K562 (cell line): Measurements from ENCODE around the gene SNX9. TPM values are rescaled to one million over a fixed set of nuclear protein-coding genes. Genes with fewer than 3 reads are reported as not detected.
A peak's percentile ranks its signal among the peaks of the same experiment; 100 is the strongest.

Experiments used
- ATF1 ChIP-seq, 2 experiments: fragments of 450-650 bp in 1 of 2; IDR thresholded peaks; 2 replicates each; pipeline ENCODE4 v1.6.1; 2016; ENCODE audit warnings: missing compliant biosample characterization in 1 of 2, missing genetic modification characterization in 1 of 2
- CREM ChIP-seq: IDR thresholded peaks from 2 replicates; pipeline ENCODE4 v1.6.1; 2014; ENCODE audit warnings: antibody characterized with exemption, low read depth
- EHMT2 ChIP-seq: fragments of 450-650 bp; IDR thresholded peaks from 2 replicates; pipeline ENCODE4 v1.6.1; 2018; ENCODE audit warnings: antibody characterized with exemption
- GABPA ChIP-seq: fragments of 200-800 bp; sonication (Bioruptor generic); conservative IDR thresholded peaks from 2 replicates; pipeline ENCODE4 v1.6.1; 2016; ENCODE audit warnings: low read depth, missing genetic modification characterization, missing compliant biosample characterization
- MAFG ChIP-seq: fragments of 450-650 bp; conservative IDR thresholded peaks from 2 replicates; pipeline ENCODE4 v1.6.1; 2016; ENCODE audit warnings: missing genetic modification characterization, missing compliant biosample characterization
- MEIS2 ChIP-seq: fragments of 450-650 bp; IDR thresholded peaks from 2 replicates; pipeline ENCODE4 v1.6.1; 2014; ENCODE audit warnings: mild to moderate bottlenecking; ENCODE audit not compliant: partially characterized antibody
- NCOA2 ChIP-seq, 2 experiments: fragments of 450-650 bp; IDR thresholded peaks; 2 replicates each; pipeline ENCODE4 v1.6.1; 2018; ENCODE audit warnings: mild to moderate bottlenecking in 2 of 2, moderate library complexity in 1 of 2; ENCODE audit not compliant: partially characterized antibody in 2 of 2
- SLC30A9 ChIP-seq: fragments of 250-450 bp; sonication (Bioruptor Pico); IDR thresholded peaks from 2 replicates; pipeline ENCODE4 v1.8.0; 2022; ENCODE audit warnings: mild to moderate bottlenecking, moderate library complexity
- TCF3 ChIP-seq: sonication (generic); formaldehyde crosslinking; IDR thresholded peaks from 2 replicates; pipeline ENCODE4 v1.4.0; 2020; ENCODE audit warnings: mild to moderate bottlenecking, missing genetic modification reagents
- TOE1 ChIP-seq, 2 experiments: fragments of 450-650 bp in 1 of 2; sonication (generic) in 1 of 2; formaldehyde crosslinking in 1 of 2; IDR thresholded peaks; 2 replicates each; pipeline versions ENCODE4 v1.7.1 to v1.8.0; 2016 to 2022; ENCODE audit warnings: borderline replicate concordance in 2 of 2, mild to moderate bottlenecking in 2 of 2, antibody characterized with exemption in 1 of 2, inconsistent platforms in 1 of 2, low read depth in 1 of 2, missing genetic modification reagents in 1 of 2, moderate library complexity in 1 of 2
- ZNF436 ChIP-seq: fragments of 250-450, 450-650 bp; sonication (Bioruptor Pico); formaldehyde crosslinking; IDR thresholded peaks from 2 replicates; pipeline ENCODE4 v1.7.0; 2020; ENCODE audit warnings: mild to moderate bottlenecking
- ZNF707 ChIP-seq: fragments of 250-450 bp; sonication (Bioruptor Pico); conservative IDR thresholded peaks from 2 replicates; pipeline ENCODE4 v1.8.0; 2022; ENCODE audit warnings: inconsistent platforms, mild to moderate bottlenecking, moderate library complexity
- polyA plus RNA-seq, 8 experiments: library from polyadenylated mRNA; depleted of rRNA in 4 of 8; stranded (reverse) in 5 of 8; unstranded in 3 of 8; fragments of >200 nt; fragmentation: Nextera tagmentation in 2 of 8; fragmentation: Illumina TruSeq in 1 of 8; extraction: Ambion mirVana in 2 of 8; extraction: Trizol in 1 of 8; gene quantifications; 2 replicates each; pipeline versions ENCODE4 v1.2.1 to v1.2.3, GENCODE V29; 2011 to 2014; ENCODE audit warnings: inconsistent platforms in 1 of 8, missing spikeins in 1 of 8
- total RNA-seq, 7 experiments: library from RNA; depleted of rRNA in 6 of 7; stranded (reverse); fragments of >200 nt in 6 of 7; fragmentation: Illumina TruSeq in 2 of 7; extraction: Trizol in 2 of 7; gene quantifications; 2 replicates each; pipeline versions ENCODE4 v1.2.1 to v1.2.3, GENCODE V29; 2011 to 2021; ENCODE audit warnings: low replicate concordance in 1 of 7
- TF ChIP-seq, protein P1 (sequence below), 2 experiments: fragments of 450-650 bp; formaldehyde crosslinking in 1 of 2; IDR thresholded peaks; 2 replicates each; pipeline versions ENCODE4 v1.4.0 to v1.6.1; 2014 to 2020; ENCODE audit warnings: mild to moderate bottlenecking in 2 of 2, borderline replicate concordance in 1 of 2, low read depth in 1 of 2
- TF ChIP-seq, protein P2 (sequence below): sonication (generic); IDR thresholded peaks from 2 replicates; pipeline ENCODE4 v1.6.1; 2016
- TF ChIP-seq, protein P3 (sequence below), 2 experiments: IDR thresholded peaks; 2 replicates each; pipeline ENCODE4 v1.6.1; 2012; ENCODE audit warnings: improper control_type of control experiment in 2 of 2, low read depth in 2 of 2, low read length in 2 of 2, borderline replicate concordance in 1 of 2

The SNX9 gene
- total and polyA plus RNA-seq, 9 of the 15 experiments (the other 6 are each of a cell fraction or from before 2014, with no cell fraction given) = 6.0 to 81.7 (median 57.1) TPM

DNA sequence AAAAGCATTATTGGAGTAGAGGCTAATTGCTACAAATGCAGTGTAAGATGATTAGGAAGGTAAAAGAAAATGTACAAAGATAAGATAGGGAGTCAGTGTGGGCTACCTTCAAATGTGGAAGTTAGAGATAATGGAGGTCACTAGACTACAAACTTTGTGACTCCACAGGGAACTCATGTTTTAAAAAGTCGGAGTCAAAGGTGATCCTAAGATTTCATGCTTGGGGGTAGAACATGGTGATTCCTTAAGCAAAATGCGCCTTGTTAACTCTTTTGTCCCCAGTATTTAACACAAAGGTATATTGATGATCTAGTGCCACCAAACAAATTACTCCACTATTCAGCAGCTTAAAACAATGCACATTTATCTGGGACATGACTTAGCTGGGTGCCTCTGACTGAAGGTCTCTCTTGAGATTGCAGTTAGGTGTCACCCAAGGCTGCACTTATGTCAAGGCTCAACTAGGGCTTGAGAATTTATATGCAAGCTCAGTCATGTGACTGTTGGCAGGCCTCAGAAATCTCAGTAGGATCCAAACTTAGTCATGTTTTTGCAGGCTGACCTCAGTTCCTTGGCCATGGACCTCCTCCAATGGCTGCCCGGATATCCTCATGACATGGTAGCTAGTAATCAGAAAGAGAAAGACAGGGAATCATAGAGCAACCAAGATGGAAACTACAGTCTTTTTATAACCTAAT, 11.4 kb upstream of the SNX9 start (continued):
- TF ChIP-seq, protein P1, sequence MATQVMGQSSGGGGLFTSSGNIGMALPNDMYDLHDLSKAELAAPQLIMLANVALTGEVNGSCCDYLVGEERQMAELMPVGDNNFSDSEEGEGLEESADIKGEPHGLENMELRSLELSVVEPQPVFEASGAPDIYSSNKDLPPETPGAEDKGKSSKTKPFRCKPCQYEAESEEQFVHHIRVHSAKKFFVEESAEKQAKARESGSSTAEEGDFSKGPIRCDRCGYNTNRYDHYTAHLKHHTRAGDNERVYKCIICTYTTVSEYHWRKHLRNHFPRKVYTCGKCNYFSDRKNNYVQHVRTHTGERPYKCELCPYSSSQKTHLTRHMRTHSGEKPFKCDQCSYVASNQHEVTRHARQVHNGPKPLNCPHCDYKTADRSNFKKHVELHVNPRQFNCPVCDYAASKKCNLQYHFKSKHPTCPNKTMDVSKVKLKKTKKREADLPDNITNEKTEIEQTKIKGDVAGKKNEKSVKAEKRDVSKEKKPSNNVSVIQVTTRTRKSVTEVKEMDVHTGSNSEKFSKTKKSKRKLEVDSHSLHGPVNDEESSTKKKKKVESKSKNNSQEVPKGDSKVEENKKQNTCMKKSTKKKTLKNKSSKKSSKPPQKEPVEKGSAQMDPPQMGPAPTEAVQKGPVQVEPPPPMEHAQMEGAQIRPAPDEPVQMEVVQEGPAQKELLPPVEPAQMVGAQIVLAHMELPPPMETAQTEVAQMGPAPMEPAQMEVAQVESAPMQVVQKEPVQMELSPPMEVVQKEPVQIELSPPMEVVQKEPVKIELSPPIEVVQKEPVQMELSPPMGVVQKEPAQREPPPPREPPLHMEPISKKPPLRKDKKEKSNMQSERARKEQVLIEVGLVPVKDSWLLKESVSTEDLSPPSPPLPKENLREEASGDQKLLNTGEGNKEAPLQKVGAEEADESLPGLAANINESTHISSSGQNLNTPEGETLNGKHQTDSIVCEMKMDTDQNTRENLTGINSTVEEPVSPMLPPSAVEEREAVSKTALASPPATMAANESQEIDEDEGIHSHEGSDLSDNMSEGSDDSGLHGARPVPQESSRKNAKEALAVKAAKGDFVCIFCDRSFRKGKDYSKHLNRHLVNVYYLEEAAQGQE (IDR thresholded peaks at IDR 0.05; ENCODE audit: borderline replicate concordance) = peak; percentile 46; the same call in 1 of the 2 replicates
- TF ChIP-seq, protein P1 (CRISPR knock-in tag; IDR thresholded peaks at IDR 0.05; ENCODE audit: low read depth) = no peak
- TF ChIP-seq EHMT2 (0 out of 2 replicates have a peak, but pooled peaks have one; percentile 50), ZNF436 (CRISPR knock-in tag) (no peak), GABPA (tag) (peak; percentile 6; the same call in 1 of the 2 replicates), MAFG (0 out of 2 replicates have a peak, but pooled peaks have one; percentile 18), ATF1 (CRISPR knock-in tag; IDR thresholded peaks at IDR 0.05) (no peak), ATF1 (tag; IDR thresholded peaks at IDR 0.05) (peak; percentile 37; the same call in 1 of the 2 replicates), ZNF707 (CRISPR knock-in tag) (no peak), SLC30A9 (CRISPR knock-in tag) (no peak), NCOA2 (IDR thresholded peaks at IDR 0.05; ENCODE audit: partially characterized antibody in 2 of 2) (peak in 1 of 2 experiments; percentile 62), TOE1 (IDR thresholded peaks at IDR 0.05; ENCODE audit: borderline replicate concordance) (peak; percentile 96), TOE1 (CRISPR knock-in tag; IDR thresholded peaks at IDR 0.05; ENCODE audit: borderline replicate concordance, low read depth) (no peak), TCF3 (CRISPR knock-in tag) (peak; percentile 95), CREM (peak; percentile 55), MEIS2 (peak; percentile 90)
- TF ChIP-seq, protein P2, sequence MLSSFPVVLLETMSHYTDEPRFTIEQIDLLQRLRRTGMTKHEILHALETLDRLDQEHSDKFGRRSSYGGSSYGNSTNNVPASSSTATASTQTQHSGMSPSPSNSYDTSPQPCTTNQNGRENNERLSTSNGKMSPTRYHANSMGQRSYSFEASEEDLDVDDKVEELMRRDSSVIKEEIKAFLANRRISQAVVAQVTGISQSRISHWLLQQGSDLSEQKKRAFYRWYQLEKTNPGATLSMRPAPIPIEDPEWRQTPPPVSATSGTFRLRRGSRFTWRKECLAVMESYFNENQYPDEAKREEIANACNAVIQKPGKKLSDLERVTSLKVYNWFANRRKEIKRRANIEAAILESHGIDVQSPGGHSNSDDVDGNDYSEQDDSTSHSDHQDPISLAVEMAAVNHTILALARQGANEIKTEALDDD = peak; percentile 85
- TF ChIP-seq, protein P3, sequence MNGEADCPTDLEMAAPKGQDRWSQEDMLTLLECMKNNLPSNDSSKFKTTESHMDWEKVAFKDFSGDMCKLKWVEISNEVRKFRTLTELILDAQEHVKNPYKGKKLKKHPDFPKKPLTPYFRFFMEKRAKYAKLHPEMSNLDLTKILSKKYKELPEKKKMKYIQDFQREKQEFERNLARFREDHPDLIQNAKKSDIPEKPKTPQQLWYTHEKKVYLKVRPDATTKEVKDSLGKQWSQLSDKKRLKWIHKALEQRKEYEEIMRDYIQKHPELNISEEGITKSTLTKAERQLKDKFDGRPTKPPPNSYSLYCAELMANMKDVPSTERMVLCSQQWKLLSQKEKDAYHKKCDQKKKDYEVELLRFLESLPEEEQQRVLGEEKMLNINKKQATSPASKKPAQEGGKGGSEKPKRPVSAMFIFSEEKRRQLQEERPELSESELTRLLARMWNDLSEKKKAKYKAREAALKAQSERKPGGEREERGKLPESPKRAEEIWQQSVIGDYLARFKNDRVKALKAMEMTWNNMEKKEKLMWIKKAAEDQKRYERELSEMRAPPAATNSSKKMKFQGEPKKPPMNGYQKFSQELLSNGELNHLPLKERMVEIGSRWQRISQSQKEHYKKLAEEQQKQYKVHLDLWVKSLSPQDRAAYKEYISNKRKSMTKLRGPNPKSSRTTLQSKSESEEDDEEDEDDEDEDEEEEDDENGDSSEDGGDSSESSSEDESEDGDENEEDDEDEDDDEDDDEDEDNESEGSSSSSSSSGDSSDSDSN (IDR thresholded peaks at IDR 0.05; ENCODE audit: borderline replicate concordance in 1 of 2, low read depth in 2 of 2, low read length in 2 of 2) = no peak
